DOHH2 (cell line): ENCODE measurements around the gene CEP63.

Source experiments
- EZH2phosphoT487 ChIP-seq: fragments of 200-600 bp; sonication (generic); IDR thresholded peaks from 2 replicates; pipeline ENCODE4 v1.6.1; 2017; ENCODE audit warnings: borderline replicate concordance, mild to moderate bottlenecking, antibody characterized with exemption, low read length, moderate library complexity, mixed read lengths
- TF ChIP-seq, protein P1 (sequence below): fragments of 200-600 bp; sonication (generic); IDR thresholded peaks from one replicate; pipeline ENCODE4 v1.5.1; 2014; ENCODE audit warnings: antibody characterized with exemption, mild to moderate bottlenecking, low read depth, low read length; ENCODE audit not compliant: poor library complexity, severe bottlenecking

DNA sequence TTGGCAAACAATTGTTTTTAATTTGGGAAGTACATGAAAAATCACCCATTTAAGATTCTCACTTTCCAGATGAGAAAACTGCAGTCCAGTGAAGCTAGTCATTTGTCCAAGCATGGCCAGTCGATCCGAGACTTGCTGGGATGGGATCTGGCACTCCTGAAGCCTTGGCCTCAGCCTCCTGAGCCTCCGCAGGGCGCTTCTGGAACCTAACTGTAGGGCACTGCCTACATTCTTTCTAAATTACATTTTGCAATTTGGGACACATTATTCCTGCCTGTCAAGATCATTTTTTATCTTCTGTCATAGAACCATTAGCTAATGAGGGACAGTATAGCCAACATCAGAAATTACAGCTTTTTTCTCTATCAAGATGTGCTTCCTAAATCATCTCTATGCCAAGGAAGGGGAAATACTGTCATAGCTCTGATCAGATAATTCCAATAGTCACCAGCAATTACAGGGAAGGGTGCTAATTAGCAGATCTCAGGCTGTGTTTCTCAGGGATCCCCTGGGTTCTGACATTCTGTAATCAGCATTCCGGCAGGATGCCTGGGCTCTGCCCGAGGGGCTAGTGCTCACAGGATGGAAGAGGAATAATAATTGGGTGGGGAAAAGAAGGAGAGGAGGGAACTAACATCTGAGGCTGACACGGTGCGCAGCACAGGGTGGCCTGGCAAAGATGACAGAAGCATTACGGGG lies 28.3 kb upstream of the CEP63 start:
- TF ChIP-seq, protein P1, sequence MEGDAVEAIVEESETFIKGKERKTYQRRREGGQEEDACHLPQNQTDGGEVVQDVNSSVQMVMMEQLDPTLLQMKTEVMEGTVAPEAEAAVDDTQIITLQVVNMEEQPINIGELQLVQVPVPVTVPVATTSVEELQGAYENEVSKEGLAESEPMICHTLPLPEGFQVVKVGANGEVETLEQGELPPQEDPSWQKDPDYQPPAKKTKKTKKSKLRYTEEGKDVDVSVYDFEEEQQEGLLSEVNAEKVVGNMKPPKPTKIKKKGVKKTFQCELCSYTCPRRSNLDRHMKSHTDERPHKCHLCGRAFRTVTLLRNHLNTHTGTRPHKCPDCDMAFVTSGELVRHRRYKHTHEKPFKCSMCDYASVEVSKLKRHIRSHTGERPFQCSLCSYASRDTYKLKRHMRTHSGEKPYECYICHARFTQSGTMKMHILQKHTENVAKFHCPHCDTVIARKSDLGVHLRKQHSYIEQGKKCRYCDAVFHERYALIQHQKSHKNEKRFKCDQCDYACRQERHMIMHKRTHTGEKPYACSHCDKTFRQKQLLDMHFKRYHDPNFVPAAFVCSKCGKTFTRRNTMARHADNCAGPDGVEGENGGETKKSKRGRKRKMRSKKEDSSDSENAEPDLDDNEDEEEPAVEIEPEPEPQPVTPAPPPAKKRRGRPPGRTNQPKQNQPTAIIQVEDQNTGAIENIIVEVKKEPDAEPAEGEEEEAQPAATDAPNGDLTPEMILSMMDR: no peak
- TF ChIP-seq EZH2phosphoT487: no peak
